K562 (cell line): ENCODE measurements around the gene NFATC2. TPM values are rescaled to one million over a fixed set of nuclear protein-coding genes. Genes with fewer than 3 reads are reported as not detected.

ENCODE experiments used
- ATF2 ChIP-seq: sonication (generic); formaldehyde crosslinking; IDR thresholded peaks from 2 replicates; pipeline ENCODE4 v1.8.1; 2022; ENCODE audit warnings: missing genetic modification reagents
- CBX8 ChIP-seq: fragments of 200-600 bp; sonication (generic); IDR thresholded peaks from 2 replicates; pipeline ENCODE4 v1.6.1; 2012; ENCODE audit warnings: borderline replicate concordance, mixed run types, low read depth, mild to moderate bottlenecking, moderate library complexity, mixed read lengths, low read length, control low read depth, inconsistent platforms; ENCODE audit not compliant: poor library complexity, severe bottlenecking; ENCODE audit errors: extremely low read depth
- CHD7 ChIP-seq: fragments of 200-600 bp; sonication (generic); IDR thresholded peaks from one replicate; pipeline ENCODE4 v1.6.1; 2012; ENCODE audit warnings: mild to moderate bottlenecking, low read depth, low read length, inconsistent platforms
- FIP1L1 ChIP-seq: fragments of 200-400 bp; formaldehyde crosslinking; IDR thresholded peaks from 2 replicates; pipeline ENCODE4 v1.6.1; 2018; ENCODE audit warnings: mild to moderate bottlenecking, low read depth, low read length; ENCODE audit not compliant: poor library complexity, severe bottlenecking
- FOXK2 ChIP-seq, 2 experiments: fragments of 450-650 bp; IDR thresholded peaks in 1 of 2; conservative IDR thresholded peaks in 1 of 2; 2 replicates each; pipeline ENCODE4 v1.6.1; 2016; ENCODE audit warnings: low read depth in 2 of 2, mild to moderate bottlenecking in 1 of 2
- GABPB1 ChIP-seq: sonication (generic); formaldehyde crosslinking; IDR thresholded peaks from 2 replicates; pipeline ENCODE4 v1.8.0; 2022; ENCODE audit warnings: mild to moderate bottlenecking, missing genetic modification reagents
- MEF2A ChIP-seq: IDR thresholded peaks from 2 replicates; pipeline ENCODE4 v1.6.1; 2011; ENCODE audit warnings: low read depth, mild to moderate bottlenecking, low read length, moderate library complexity; ENCODE audit not compliant: control insufficient read depth
- NELFE ChIP-seq: IDR thresholded peaks from 2 replicates; pipeline ENCODE4 v1.6.1; 2011; ENCODE audit warnings: mild to moderate bottlenecking; ENCODE audit not compliant: insufficient read depth, insufficient read length
- PHF8 ChIP-seq: fragments of 200-600 bp; sonication (generic); IDR thresholded peaks from 2 replicates; pipeline ENCODE4 v1.6.1; 2012; ENCODE audit warnings: mixed run types, mild to moderate bottlenecking, inconsistent platforms, low read length, moderate library complexity, borderline replicate concordance
- RBM22 ChIP-seq: fragments of 200-400 bp; formaldehyde crosslinking; IDR thresholded peaks from 2 replicates; pipeline ENCODE4 v1.6.1; 2018; ENCODE audit warnings: low read length, low read depth; ENCODE audit not compliant: poor library complexity, severe bottlenecking
- TGIF2 ChIP-seq: sonication (generic); formaldehyde crosslinking; IDR thresholded peaks from 2 replicates; pipeline ENCODE4 v1.8.1; 2022; ENCODE audit warnings: mild to moderate bottlenecking, missing genetic modification reagents, moderate library complexity
- polyA plus RNA-seq, 8 experiments: library from polyadenylated mRNA; depleted of rRNA in 4 of 8; stranded (reverse) in 5 of 8; unstranded in 3 of 8; fragments of >200 nt; fragmentation: Nextera tagmentation in 2 of 8; fragmentation: Illumina TruSeq in 1 of 8; extraction: Ambion mirVana in 2 of 8; extraction: Trizol in 1 of 8; gene quantifications; 2 replicates each; pipeline versions ENCODE4 v1.2.1 to v1.2.3, GENCODE V29; 2011 to 2014; ENCODE audit warnings: inconsistent platforms in 1 of 8, missing spikeins in 1 of 8
- total RNA-seq, 7 experiments: library from RNA; depleted of rRNA in 6 of 7; stranded (reverse); fragments of >200 nt in 6 of 7; fragmentation: Illumina TruSeq in 2 of 7; extraction: Trizol in 2 of 7; gene quantifications; 2 replicates each; pipeline versions ENCODE4 v1.2.1 to v1.2.3, GENCODE V29; 2011 to 2021; ENCODE audit warnings: low replicate concordance in 1 of 7

Gene NFATC2
- total and polyA plus RNA-seq, 9 of the 15 experiments (the other 6 are each of a cell fraction or from before 2014, with no cell fraction given): 1.9 to 11.2 (median 3.0) TPM

GRCh38 chr20:51379601-51380341, 162.7 kb downstream of the NFATC2 start (continued):
- peak in 1 of 2 experiments; percentile 78; a peak in 2 of 4 replicates for TF ChIP-seq FOXK2 (conservative IDR thresholded peaks at IDR 0.05 in 1 of 2, IDR thresholded peaks at IDR 0.05 in 1 of 2; ENCODE audit: low read depth in 2 of 2)
- no peak for TF ChIP-seq GABPB1
- TF ChIP-seq CHD7: no peak
- TF ChIP-seq PHF8: peak; percentile 47; the same call in 1 of the 2 replicates
- no peak for TF ChIP-seq CBX8
- TF ChIP-seq FIP1L1: no peak
- TF ChIP-seq TGIF2: no peak
- TF ChIP-seq NELFE: no peak
- TF ChIP-seq RBM22: no peak
- no peak for TF ChIP-seq MEF2A
- no peak for TF ChIP-seq ATF2 (CRISPR knock-in tag)
